NB4 (cell line): ENCODE measurements around the gene CYTH3.

ENCODE experiments used
- POLR2A ChIP-seq: IDR thresholded peaks from 2 replicates; pipeline ENCODE4 v1.6.1; 2011; ENCODE audit warnings: mild to moderate bottlenecking; ENCODE audit not compliant: insufficient read length; ENCODE audit errors: extremely low read depth
- TF ChIP-seq, protein P1 (sequence below): IDR thresholded peaks from one replicate; pipeline ENCODE4 v1.5.1; 2012; ENCODE audit warnings: low read depth, low read length

DNA sequence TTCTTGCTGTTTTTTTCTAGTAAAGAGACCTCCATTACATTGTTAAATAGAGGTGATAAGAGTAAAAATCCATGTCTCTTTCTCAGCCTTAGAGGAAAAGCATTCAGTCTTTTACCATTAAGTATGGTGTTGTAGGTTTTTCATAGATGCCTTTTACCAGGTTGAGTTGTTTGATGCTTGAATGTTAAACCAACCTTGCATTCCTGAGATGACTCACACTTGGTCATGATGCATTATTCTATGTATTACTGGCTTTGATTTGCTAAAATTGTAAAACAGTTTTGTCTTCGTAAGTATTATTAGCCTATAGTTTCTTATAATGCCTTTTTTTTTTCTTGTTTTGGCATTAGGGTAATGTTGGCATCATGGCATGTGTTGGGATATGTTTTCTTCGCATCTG, 151.3 kb downstream of the CYTH3 start:
- TF ChIP-seq, protein P1, sequence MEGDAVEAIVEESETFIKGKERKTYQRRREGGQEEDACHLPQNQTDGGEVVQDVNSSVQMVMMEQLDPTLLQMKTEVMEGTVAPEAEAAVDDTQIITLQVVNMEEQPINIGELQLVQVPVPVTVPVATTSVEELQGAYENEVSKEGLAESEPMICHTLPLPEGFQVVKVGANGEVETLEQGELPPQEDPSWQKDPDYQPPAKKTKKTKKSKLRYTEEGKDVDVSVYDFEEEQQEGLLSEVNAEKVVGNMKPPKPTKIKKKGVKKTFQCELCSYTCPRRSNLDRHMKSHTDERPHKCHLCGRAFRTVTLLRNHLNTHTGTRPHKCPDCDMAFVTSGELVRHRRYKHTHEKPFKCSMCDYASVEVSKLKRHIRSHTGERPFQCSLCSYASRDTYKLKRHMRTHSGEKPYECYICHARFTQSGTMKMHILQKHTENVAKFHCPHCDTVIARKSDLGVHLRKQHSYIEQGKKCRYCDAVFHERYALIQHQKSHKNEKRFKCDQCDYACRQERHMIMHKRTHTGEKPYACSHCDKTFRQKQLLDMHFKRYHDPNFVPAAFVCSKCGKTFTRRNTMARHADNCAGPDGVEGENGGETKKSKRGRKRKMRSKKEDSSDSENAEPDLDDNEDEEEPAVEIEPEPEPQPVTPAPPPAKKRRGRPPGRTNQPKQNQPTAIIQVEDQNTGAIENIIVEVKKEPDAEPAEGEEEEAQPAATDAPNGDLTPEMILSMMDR, result no peak
- no peak for TF ChIP-seq POLR2A
